ENCODE measurements around the gene CYFIP2.

Gene CYFIP2

GRCh38 chr5:157362012-157362411, 96.1 kb downstream of the CYFIP2 start:
- no peak for DNase-seq

DNA sequence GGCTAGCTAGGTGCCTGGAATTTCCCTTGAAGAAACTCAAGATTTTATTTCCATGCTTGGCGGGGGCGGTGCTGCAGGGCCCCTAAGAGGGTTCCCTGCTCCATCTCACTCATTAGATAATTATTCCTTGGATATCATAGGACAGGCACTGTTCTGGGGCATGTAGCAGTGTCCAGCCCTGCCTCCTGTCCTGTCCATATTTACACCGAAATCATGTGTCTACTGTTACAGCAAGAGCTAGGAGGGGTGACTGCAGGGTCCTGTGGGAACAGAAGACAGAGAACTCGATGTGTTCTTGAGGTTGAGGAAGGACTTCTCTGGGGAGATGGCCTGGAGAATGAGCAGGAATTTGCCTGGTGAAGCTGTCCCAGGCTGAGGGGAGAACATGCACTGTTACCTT, 96.6 kb downstream of the CYFIP2 start:
- no peak for DNase-seq

- DNase-seq: no peak
These were observed 97.1 kb downstream of the CYFIP2 start for GRCh38 chr5:157362982-157363381.

DNA sequence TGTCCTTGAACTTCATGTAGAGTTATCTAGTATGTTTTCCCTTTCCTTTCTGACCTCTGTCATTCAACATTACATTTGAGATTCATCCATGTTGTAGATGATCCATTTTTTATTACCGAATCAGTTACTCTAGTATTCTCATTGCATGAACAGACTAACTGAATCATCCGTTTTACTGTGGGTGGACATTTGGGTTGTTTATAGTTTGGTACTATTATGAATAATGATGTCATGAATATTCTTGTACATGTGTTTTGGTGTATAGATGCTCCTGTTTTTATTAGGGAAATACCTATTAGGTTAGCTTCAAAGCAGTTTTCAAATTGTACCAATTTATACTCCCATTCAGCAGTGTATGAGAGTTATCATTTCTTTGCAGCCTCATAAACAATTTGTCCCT, 99.8 kb downstream of the CYFIP2 start:
- DNase-seq: no peak

DNA sequence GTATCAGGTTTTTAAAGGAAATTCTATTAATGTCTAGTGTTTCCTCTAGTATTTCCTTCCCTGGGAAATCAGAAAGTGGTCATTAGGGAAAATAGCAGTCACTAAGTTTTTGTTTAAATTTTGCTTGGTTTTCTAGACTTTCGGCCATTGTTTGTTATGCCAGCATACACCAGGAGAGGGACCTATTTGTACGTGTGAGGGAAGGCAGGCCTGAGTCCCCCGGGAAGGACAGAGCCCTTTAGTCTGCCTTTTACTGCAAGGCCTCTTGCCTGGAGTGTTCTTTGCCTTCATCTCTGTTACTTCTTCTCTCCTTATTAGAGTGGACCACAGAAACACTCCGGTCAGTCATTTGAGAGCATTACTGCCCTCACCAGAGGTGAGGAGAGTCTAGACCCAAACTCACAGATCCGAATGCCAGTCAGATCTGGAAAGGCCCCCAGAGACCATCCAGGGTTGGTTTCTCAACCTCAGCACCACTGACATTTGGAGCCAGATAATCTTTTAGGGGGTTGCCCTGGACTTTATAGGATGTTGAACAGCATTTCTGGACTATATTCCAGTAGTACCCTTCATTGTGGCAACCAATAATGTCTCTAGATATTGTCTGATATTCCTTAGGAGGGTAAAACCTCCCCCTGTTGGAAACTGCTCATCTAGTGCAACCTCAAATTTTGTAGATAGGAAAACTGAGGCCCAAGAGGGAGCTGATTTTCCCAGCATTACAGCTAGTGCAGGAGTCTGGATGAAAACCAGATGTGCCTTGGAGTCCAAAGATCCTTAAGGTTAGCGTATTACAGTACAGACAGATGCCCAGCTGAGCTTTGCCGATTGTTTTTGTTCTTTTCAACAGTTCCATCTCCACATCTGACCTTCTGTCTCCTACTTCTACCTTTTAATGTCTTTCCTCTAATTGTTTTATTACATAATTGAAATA, 101.1 kb downstream of the CYFIP2 start:
- DNase-seq: peak; percentile 34

DNA sequence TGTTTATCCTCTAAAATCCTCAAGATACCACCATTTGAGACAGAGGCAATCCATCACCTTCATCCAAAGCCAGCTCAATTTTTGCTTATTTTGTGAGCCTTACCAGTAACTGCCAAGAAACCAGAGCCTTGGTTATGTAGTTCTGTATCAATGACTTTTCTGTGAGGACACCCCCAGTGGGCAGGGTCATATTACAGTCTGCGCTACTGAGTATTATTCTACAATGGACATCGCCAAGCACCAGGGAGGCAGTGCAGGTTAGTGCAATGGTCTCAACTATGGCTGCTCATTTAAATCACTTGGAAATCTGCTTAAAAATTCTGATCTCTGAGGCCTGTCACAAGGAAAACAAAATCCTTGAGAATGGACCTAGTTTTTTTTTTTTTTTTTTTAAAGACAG, 103.6 kb downstream of the CYFIP2 start:
- DNase-seq: no peak

- DNase-seq: no peak
These were observed 105.0 kb downstream of the CYFIP2 start for GRCh38 chr5:157370967-157371366.

- no peak for DNase-seq
These were observed 105.9 kb downstream of the CYFIP2 start for GRCh38 chr5:157371655-157372471.

DNA sequence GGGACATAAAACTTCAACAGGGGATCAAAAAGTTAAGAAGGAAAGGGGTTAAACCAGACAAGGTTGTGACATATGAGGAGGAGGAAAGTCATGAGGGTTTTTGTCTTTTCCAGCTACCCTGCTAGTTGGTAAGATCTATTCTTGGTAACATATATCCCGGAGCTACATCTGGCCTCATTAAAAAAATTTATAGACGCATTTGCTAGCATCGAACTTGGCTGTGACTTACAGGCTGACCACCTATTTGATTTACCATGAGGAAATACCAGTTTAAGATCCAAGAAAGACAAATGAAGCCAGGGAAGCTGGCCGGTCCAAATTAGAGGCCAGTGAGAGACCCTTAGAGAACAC, 106.5 kb downstream of the CYFIP2 start:
- DNase-seq: no peak

DNA sequence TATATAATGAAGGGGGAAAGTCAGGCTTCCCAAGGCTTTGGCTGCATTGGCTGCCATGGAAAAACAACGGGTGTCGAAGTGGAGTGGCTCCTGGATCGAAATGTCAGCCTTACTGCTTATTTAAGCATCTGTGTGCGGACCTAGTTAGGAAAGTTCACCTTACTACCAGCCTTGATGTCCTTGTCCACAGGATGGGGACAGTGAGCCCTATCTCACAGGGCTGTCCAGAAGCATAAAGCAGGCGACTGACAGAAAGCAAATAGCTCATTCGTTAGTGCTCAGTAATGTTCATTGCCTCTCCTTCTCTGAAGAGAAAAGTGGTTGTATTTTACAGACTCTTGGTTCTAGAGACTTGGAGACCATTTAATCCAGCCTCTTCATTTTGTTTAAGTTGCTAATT, 112.6 kb downstream of the CYFIP2 start:
- DNase-seq: no peak

- DNase-seq: no peak
These were observed 114.1 kb downstream of the CYFIP2 start for GRCh38 chr5:157379983-157380382.

GRCh38 chr5:157381746-157382145, 115.8 kb downstream of the CYFIP2 start:
- no peak for DNase-seq

GRCh38 chr5:157382996-157383800, 117.3 kb downstream of the CYFIP2 start:
- DNase-seq: no peak

- DNase-seq: no peak
These were observed 119.2 kb downstream of the CYFIP2 start for GRCh38 chr5:157384971-157385709.

DNA sequence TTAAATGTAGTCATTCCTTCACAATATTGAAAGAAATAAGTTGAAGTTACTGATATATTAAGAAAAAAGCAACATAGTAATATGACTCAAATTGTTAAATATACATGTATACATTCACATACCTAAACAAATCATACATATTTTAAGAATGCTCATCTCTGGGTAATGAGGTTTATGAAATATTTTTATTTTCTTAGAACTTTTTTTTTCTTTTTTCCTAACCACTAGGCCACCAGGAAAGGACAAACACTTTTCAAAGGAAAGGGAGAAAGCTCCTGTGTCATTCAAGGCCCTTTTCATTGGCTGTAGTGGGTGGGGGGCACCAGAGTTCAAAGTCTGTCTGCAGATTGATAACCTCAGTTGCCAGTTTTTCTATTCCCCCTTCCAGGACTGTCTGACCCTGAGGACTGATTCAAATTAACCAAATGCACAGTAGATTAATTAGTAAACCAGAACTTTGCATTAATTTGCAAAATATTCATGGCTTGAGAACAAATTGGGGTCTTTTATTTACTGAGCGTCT, 121.2 kb downstream of the CYFIP2 start:
- no peak for DNase-seq

- DNase-seq: peak; percentile 15
These were observed 121.8 kb downstream of the CYFIP2 start for GRCh38 chr5:157387683-157388093.

- DNase-seq: no peak
These were observed 122.3 kb downstream of the CYFIP2 start for GRCh38 chr5:157388111-157388710.

- DNase-seq: no peak
These were observed 123.2 kb downstream of the CYFIP2 start for GRCh38 chr5:157389103-157389502.

- DNase-seq: no peak
These were observed 124.2 kb downstream of the CYFIP2 start for GRCh38 chr5:157390133-157390532.

DNA sequence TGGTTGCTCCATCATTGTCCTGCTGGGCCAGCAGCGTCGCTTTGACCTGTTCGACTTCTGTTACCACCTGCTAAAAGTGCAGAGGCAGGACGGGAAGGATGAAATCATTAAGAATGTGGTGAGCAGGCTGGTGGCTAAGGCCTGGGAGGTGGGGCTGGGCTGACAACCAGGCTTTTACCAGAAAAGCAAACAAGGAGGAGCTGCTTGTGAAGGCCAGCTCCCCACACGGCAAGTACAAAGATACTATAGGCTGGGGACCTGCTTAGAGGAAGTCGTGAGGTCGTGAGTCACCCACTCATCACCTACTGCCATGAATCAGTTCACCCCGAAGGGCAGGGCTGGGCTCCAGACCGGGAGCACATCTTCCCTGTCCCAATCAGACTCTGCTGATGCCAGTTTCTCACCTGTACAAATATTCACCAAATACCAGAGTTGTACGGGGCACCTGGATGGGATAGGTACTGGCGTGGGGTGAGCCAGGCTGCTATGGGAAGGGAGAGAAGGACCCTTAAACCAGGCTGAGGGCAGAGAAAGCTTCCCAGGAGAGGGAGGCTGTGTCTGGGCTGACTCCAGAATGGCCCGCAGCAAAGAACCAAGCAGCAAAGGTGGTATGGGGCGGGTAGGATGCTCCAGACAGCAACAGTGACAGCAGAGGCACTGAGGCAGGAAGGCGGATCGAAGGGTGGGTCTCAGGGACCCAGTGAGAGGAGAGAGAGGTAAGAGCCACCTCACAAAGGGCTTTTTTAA, 124.8 kb downstream of the CYFIP2 start:
- no peak for DNase-seq

DNA sequence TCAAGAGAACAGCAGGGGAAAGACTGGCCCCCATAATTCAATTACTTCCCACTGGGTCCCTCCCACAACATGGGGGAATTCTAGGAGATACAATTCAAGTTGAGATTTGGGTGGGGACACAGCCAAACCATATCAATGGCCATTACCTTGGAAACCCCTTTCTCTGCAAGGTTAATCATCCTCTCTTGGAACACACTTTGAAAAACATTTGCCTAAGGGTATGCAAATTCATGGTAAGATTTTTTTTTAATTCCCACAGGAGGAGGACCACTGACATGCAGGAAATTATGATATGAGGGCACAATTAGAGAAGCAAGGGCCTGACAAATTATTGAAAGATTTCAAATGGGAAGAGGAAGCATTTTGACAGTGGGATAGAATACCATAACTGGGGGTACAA, 132.4 kb downstream of the CYFIP2 start:
- DNase-seq: no peak

All from midbrain (tissue), 1 donor.